AG09309 (cell line): Measurements from ENCODE around the gene SLC25A23.
"Not testable (repeated sequence)": the region's sequence is repeated elsewhere in the genome, so short reads cannot be mapped to it uniquely, and the experiment has no call there.

Source experiments
- DNase-seq: peaks from one replicate; pipeline ENCODE4 v3.0.0-alpha.2; 2010; ENCODE audit warnings: low read depth
- H3K4me3 ChIP-seq: 2 replicates; pipeline ENCODE4 v1.5.1; 2011; ENCODE audit warnings: mild to moderate bottlenecking, low read depth, low read length, moderate library complexity; ENCODE audit not compliant: control insufficient read depth
- CTCF ChIP-seq: IDR thresholded peaks from 2 replicates; pipeline ENCODE4 v1.5.1; 2011; ENCODE audit warnings: mild to moderate bottlenecking, low read depth, low read length, inconsistent platforms; ENCODE audit not compliant: insufficient read depth, control insufficient read depth; ENCODE audit errors: missing control alignments

SLC25A23 gene

DNA sequence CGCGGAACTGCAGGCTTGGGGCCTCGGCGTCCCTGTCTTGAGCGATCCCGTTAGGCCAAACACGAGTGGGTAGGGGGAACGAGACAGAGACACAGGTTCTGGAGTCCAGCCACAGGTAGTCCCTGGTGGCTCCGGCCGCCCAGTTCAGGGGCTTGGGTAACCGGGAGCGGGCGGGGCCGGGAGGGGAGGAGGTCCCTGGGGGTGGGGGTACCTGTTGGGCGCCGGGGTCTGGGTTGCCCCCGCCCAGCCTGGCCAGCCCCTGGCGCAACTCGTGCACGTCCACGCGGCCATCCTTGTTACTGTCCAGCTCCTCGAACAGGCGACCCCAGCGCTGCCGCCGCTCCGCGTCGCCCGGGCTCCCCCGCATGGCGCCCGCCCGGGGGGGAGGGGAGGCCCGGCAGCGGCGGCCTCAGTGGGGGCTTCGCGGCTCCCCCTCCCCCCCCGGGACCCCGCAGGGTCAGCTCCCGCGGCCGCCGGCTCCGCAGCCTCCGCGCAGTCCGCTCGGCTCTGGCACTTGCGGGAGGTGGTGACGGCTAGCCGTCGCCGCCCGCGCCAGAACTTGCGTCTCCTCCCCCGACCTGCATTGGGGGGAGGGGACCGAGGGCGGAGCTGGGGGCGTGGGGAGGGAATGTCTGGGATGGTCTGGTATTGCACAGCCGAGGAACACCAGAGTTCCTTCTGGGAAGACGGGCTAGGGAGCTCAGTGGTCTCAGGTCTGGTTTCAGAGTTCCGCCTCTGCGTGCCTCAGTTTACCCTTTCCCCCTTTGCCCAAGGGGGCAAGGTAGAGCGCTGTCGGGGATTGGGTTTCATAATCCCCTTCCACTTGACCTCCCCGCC is at the start of gene SLC25A23:
TSS of gene SLC25A23 (minus strand) at position 531 of the 837 bp plus-strand sequence. CDS start at position 367, 164 bp downstream.
- H3K4me3 ChIP-seq, result peak within 1 kb of the TSS; percentile 70
- DNase-seq, result peak; percentile 2
- no peak for TF ChIP-seq CTCF

DNA sequence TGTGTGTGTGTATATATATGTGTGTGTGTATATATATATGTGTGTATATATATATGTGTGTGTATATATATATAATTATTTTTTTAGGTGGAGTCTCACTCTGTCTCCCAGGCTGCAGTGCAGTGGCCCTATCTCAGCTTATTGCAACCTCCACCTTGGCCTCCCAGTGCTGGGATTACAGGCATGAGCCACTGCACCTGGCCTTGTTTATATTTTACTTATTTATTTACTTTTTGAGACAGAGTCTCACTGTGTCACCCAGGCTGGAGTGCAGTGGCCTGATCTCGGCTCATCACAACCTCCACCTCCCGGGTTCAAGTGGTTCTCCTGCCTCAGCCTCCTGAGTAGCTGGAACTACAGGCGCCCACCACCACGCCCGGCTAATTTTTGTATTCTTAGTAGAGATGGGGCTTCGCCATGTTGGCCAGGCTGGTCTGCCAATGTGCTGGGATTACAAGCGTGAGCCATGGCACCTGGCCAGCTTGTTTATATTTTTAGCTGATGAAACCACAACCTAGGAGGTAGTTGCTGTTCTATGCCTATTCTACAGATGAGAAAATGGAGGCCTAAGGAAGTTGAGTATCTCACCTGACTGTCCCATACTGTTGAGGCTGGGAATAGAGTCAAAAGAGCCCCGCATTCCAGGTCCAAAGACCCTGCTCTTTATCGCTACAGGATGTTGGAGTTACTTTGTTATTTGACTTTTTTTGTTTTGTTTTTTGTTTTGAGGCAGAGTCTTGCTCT is 48.6 kb upstream of the SLC25A23 start:
- H3K4me3 ChIP-seq, result not testable (repeated sequence)

GRCh38 chr19:6503407-6504201 is 44.0 kb upstream of the SLC25A23 start:
- DNase-seq, result no peak
- TF ChIP-seq CTCF, result no peak
- no peak overlapping the region for H3K4me3 ChIP-seq

More for the DNA sequence above, 48.6 kb upstream of the SLC25A23 start:
- not testable (repeated sequence) for DNase-seq

DNA sequence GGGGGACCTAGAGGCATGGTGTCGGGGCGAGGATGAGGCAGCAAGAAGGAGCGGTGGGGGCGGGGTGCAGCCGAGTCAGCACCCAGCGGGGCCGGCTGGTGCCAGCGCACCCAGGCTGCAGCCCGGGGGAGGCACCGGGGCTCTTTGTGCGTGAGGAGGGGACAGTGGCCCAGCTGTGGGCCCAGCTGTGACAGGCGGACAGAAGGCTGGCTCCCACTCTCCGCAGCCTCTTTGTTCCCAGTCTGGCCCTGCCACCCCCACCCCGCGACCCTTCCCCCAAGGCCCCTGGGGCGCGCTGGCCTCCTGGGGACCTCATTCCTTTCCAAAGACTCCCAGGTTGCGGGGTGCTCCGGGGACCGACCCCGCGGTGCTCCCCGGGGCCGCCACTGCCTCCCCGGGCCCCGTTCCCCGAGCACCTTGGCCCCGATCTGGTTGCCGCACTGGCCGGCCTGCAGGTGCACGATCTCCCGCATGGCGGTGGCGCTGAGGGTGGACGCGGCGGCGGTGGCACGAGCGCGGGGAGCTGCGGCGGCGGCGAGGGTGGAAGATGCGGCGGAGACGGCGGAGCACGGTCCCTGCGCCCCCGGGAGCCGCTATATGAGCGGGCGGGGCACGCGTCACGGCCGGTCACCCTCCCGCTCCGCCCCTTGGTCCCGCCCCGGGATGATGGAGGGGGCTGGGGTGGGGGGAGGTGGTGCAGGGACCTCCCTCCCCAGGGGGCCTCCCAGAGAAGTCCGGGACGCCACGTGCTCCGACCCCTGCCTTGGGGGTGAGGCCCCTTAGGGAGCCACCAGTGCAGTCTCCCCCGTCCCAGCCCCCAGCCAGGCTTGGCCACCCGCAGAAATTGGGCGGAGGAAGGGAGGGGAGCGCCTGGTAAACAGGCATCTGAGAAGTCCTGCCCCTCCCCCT is 42.4 kb upstream of the SLC25A23 start, which contains the start of gene TUBB4A:
TSS of gene TUBB4A (minus strand) at position 570 of the 909 bp plus-strand sequence. CDS start at position 473, 97 bp downstream.
- no peak for TF ChIP-seq CTCF
- no peak for DNase-seq
- no peak within 1 kb of the TSS for H3K4me3 ChIP-seq

- TF ChIP-seq CTCF, result no peak
- H3K4me3 ChIP-seq, result no peak overlapping the region
Measured at GRCh38 chr19:6500837-6501739, 41.5 kb upstream of the SLC25A23 start.

GRCh38 chr19:6499052-6499790 is 39.6 kb upstream of the SLC25A23 start:
- DNase-seq, result no peak
- no peak overlapping the region for H3K4me3 ChIP-seq
- no peak for TF ChIP-seq CTCF

More at GRCh38 chr19:6500837-6501739, 41.5 kb upstream of the SLC25A23 start:
- no peak for DNase-seq
